ENCODE data around the gene PKIG.

- TF ChIP-seq CTCF (conservative IDR thresholded peaks at IDR 0.05; ENCODE audit: low read depth, low read length) (no peak), EZH2 (IDR thresholded peaks at IDR 0.05; ENCODE audit: borderline replicate concordance, low read depth, low read length, poor library complexity, severe bottlenecking) (no peak)
These were observed 778 bp downstream of the PKIG start for GRCh38 chr20:44583157-44583556.

Measured in A673 (cell line).